Endothelial cell of umbilical vein (primary cell): ENCODE results near the gene NLGN1. TPM values are rescaled to one million over a fixed set of nuclear protein-coding genes. Genes with fewer than 3 reads are reported as not detected.

Experiments used
- BruUV-seq: library from RNA; stranded (reverse); fragments of 400-500 nt; replicated peaks from 2 replicates; lab custom pipeline; 2021; lab: Mats Ljungman, UMichigan
- CTCF ChIA-PET: fragments of 300-600, 350-600 bp; sonication (Branson Sonifier 250); formaldehyde crosslinking; loops from one replicate; lab custom pipeline; 2021; ENCODE audit warnings: antibody characterized with exemption, inconsistent platforms; lab: Charles Lee
- POLR2A ChIA-PET: fragments of 300-600, 350-600 bp; sonication (Branson Sonifier 250); formaldehyde crosslinking; loops from one replicate; lab custom pipeline; 2021; ENCODE audit warnings: antibody characterized with exemption, inconsistent platforms; lab: Charles Lee
- DNase-seq: peaks from one replicate; pipeline ENCODE4 v3.0.0-alpha.2; 2011; ENCODE audit warnings: low read depth, low spot score
- FAIRE-seq: peaks from 2 replicates; lab custom pipeline; 2011; peaks lifted over from hg19 to GRCh38; lab: Jason Lieb, UNC
- H2AFZ ChIP-seq: 2 replicates; pipeline ENCODE4 v1.6.0; 2012; ENCODE audit warnings: low read depth, low read length, control low read depth, inconsistent platforms
- H3K27ac ChIP-seq: 2 replicates; pipeline ENCODE4 v1.5.1; 2011; ENCODE audit warnings: low read depth, mild to moderate bottlenecking, control low read depth, low read length, moderate library complexity; ENCODE audit not compliant: insufficient read depth
- H3K27me3 ChIP-seq, 2 experiments: 2 replicates each; pipeline versions ENCODE4 v1.6.0 to v1.6.1; 2011; ENCODE audit warnings: low read length in 2 of 2, mixed read lengths in 1 of 2; ENCODE audit not compliant: control insufficient read depth in 2 of 2, insufficient read depth in 2 of 2
- H3K36me3 ChIP-seq, 2 experiments: 2 replicates in 1 of 2; 3 replicates in 1 of 2; pipeline ENCODE4 v1.5.1; 2011; ENCODE audit warnings: low read length in 2 of 2, mild to moderate bottlenecking in 1 of 2, moderate library complexity in 1 of 2; ENCODE audit not compliant: control insufficient read depth in 2 of 2, insufficient read depth in 2 of 2; ENCODE audit errors: extremely low read depth in 1 of 2
- H3K4me1 ChIP-seq: 3 replicates; pipeline ENCODE4 v1.5.1; 2011; ENCODE audit warnings: mild to moderate bottlenecking, low read length; ENCODE audit not compliant: control insufficient read depth, insufficient read depth; ENCODE audit errors: extremely low read depth
- H3K4me2 ChIP-seq: 2 replicates; pipeline ENCODE4 v1.6.1; 2011; ENCODE audit warnings: low read length, control low read depth, mixed read lengths; ENCODE audit not compliant: insufficient read depth
- H3K4me3 ChIP-seq, 3 experiments: fragments of 200-600 bp in 1 of 3; sonication (generic), shearing (Covaris generic) in 1 of 3; replicated peaks in 1 of 3; 2 replicates each; pipeline ENCODE4 v1.5.1; 2011 to 2016; ENCODE audit warnings: control low read depth in 3 of 3, low read length in 3 of 3, mild to moderate bottlenecking in 2 of 3, inconsistent platforms in 1 of 3, low read depth in 1 of 3, moderate library complexity in 1 of 3; ENCODE audit not compliant: insufficient read depth in 1 of 3
- H3K79me2 ChIP-seq: 2 replicates; pipeline ENCODE4 v1.6.0; 2012; ENCODE audit warnings: low read length, inconsistent platforms; ENCODE audit not compliant: control insufficient read depth, insufficient read depth
- H3K9ac ChIP-seq: replicated peaks from 2 replicates; pipeline ENCODE3; 2011; ENCODE audit warnings: low read length, control low read depth; ENCODE audit not compliant: insufficient read depth; ENCODE audit errors: extremely low read depth
- H3K9me1 ChIP-seq: replicated peaks from 3 replicates; pipeline ENCODE4 v1.6.0; 2011; ENCODE audit warnings: mild to moderate bottlenecking, low read length; ENCODE audit not compliant: control insufficient read depth, insufficient read depth; ENCODE audit errors: extremely low read depth
- H3K9me3 ChIP-seq: replicated peaks from 2 replicates; pipeline ENCODE4 v1.5.1; 2012; ENCODE audit warnings: low read length, inconsistent platforms; ENCODE audit not compliant: control insufficient read depth, insufficient read depth
- H4K20me1 ChIP-seq: replicated peaks from 2 replicates; pipeline ENCODE3; 2011; ENCODE audit warnings: mild to moderate bottlenecking, low read length; ENCODE audit not compliant: control insufficient read depth, insufficient read depth; ENCODE audit errors: extremely low read depth
- CTCF ChIP-seq, 2 donors: IDR thresholded peaks; 1 replicate in 1 of 2; 2 replicates in 1 of 2; pipeline ENCODE4 v1.5.1; 2011; ENCODE audit warnings: low read length in 2 of 2, mild to moderate bottlenecking in 2 of 2, moderate library complexity in 2 of 2, control low read depth in 1 of 2, inconsistent platforms in 1 of 2, low read depth in 1 of 2; ENCODE audit not compliant: insufficient read depth in 1 of 2; ENCODE audit errors: extremely low read depth in 1 of 2
- EZH2 ChIP-seq: IDR thresholded peaks from 2 replicates; pipeline ENCODE4 v1.6.1; 2012; ENCODE audit warnings: borderline replicate concordance, low read depth, mild to moderate bottlenecking, moderate library complexity, low read length, inconsistent platforms; ENCODE audit not compliant: severe bottlenecking
- FOS ChIP-seq: IDR thresholded peaks from 2 replicates; pipeline ENCODE4 v1.6.1; 2011; ENCODE audit warnings: mild to moderate bottlenecking, low read length, moderate library complexity, borderline replicate concordance; ENCODE audit not compliant: insufficient read depth
- GATA2 ChIP-seq: IDR thresholded peaks from 2 replicates; pipeline ENCODE4 v1.7.0; 2011; ENCODE audit warnings: low read depth, mild to moderate bottlenecking, moderate library complexity, mixed read lengths, low read length; ENCODE audit not compliant: insufficient read length, insufficient read depth
- JUN ChIP-seq: IDR thresholded peaks from 2 replicates; pipeline ENCODE4 v1.6.1; 2011; ENCODE audit warnings: borderline replicate concordance, low read depth; ENCODE audit not compliant: insufficient read length, insufficient read depth
- MAX ChIP-seq: IDR thresholded peaks from 2 replicates; pipeline ENCODE4 v1.6.1; 2011; ENCODE audit not compliant: insufficient read depth, insufficient read length
- MYC ChIP-seq: IDR thresholded peaks from one replicate; pipeline ENCODE4 v1.6.1; 2011; ENCODE audit warnings: mild to moderate bottlenecking, low read depth, low read length
- POLR2A ChIP-seq: IDR thresholded peaks from 2 replicates; pipeline ENCODE4 v1.6.1; 2012; ENCODE audit warnings: low read depth, mild to moderate bottlenecking, control low read depth, low read length
- POLR2AphosphoS5 ChIP-seq: IDR thresholded peaks from 2 replicates; pipeline ENCODE4 v1.6.1; 2012; ENCODE audit warnings: low read depth, mild to moderate bottlenecking, control low read depth, low read length, moderate library complexity; ENCODE audit not compliant: insufficient read depth
- dilution Hi-C: fragments of 300-500 bp; cut with MboI; formaldehyde crosslinking; loops from one replicate; pipeline ENCODE4 v1.15.0; 2019; ENCODE audit warnings: low sequenced_read_pairs; ENCODE audit not compliant: extremely low pct_ligation_motif_present
- intact Hi-C: fragments of 100-400 bp; cut with micrococcal nuclease; formaldehyde crosslinking; loops from one replicate; pipeline ENCODE4 v1.10.0; 2022
- polyA plus RNA-seq, 4 experiments: library from polyadenylated mRNA; depleted of rRNA in 3 of 4; stranded (reverse) in 3 of 4; unstranded in 1 of 4; fragments of >200 nt; gene quantifications; 2 replicates each; pipeline versions ENCODE4 v1.2.1 to v1.2.3, GENCODE V29; 2011 to 2012; ENCODE audit warnings: missing spikeins in 1 of 4
- total RNA-seq: library from RNA; stranded (reverse); gene quantifications from 2 replicates; pipeline ENCODE4 v1.2.3, GENCODE V29; 2021

The NLGN1 gene
- total and polyA plus RNA-seq, 2 donors (not counting 3 experiments of a cell fraction or from before 2014, with no cell fraction given): 7.9 to 16.3 TPM

- H3K79me2 ChIP-seq: no peaks in the 10 kb centered on the region
- no peak overlapping the region for H3K9ac ChIP-seq
- BruUV-seq: no TSS peak
- dilution Hi-C loops: no loop called here
- no peaks in the 10 kb centered on the region for H3K36me3 ChIP-seq
- intact Hi-C loops: no loop called here
- DNase-seq (no peak), FAIRE-seq (no peak)
- H3K27me3 ChIP-seq: no peaks in the 10 kb centered on the region
- H3K9me3 ChIP-seq: no peaks in the 10 kb centered on the region
- H3K4me2 ChIP-seq: no peak overlapping the region
- H4K20me1 ChIP-seq: no peaks in the 10 kb centered on the region
- no peak overlapping the region for H2AFZ ChIP-seq
- H3K4me3 ChIP-seq: no peak overlapping the region
- no peaks in the 10 kb centered on the region for H3K4me1 ChIP-seq
- TF ChIP-seq MAX (no peak), JUN (no peak), EZH2 (no peak), CTCF (IDR thresholded peaks at IDR 0.05; ENCODE audit: extremely low read depth in 1 of 2, insufficient read depth in 1 of 2, low read depth in 1 of 2, low read length in 2 of 2) (no peak), POLR2AphosphoS5 (no peak), MYC (no peak), GATA2 (no peak), POLR2A (no peak), FOS (no peak)
- H3K9me1 ChIP-seq: no peaks in the 10 kb centered on the region
- POLR2A ChIA-PET: no interaction called here
- CTCF ChIA-PET: interaction anchor here (0.8 to 1.2 kb wide), 2 partner anchors 9 to 11 kb away, joined by 3 to 5 read pairs; no protein-coding TSS in a partner anchor
- H3K27ac ChIP-seq: no peak overlapping the region
These were observed 104.5 kb downstream of the NLGN1 start for GRCh38 chr3:173501931-173502489.
